GM12874 (cell line): Measurements from ENCODE around the gene GLRA3.

Source experiments
- CTCF ChIP-seq: IDR thresholded peaks from 2 replicates; pipeline ENCODE4 v1.5.1; 2011; ENCODE audit warnings: low read depth, mild to moderate bottlenecking, control low read depth, low read length, moderate library complexity; ENCODE audit not compliant: insufficient read depth

The GLRA3 gene

GRCh38 chr4:174828845-174829701, at the start of gene GLRA3:
GLRA3 (minus strand) TSS chr4:174829247; CDS start chr4:174828811, 436 bp downstream.
- TF ChIP-seq CTCF = no peak

GRCh38 chr4:174874898-174875297, 45.9 kb upstream of the GLRA3 start:
- no peak for TF ChIP-seq CTCF

- TF ChIP-seq CTCF = peak; percentile 27; the same call in 1 of the 2 replicates
Observed at GRCh38 chr4:174873931-174874330, 44.9 kb upstream of the GLRA3 start.

GRCh38 chr4:174871407-174871806, 42.4 kb upstream of the GLRA3 start:
- no peak for TF ChIP-seq CTCF

- TF ChIP-seq CTCF = no peak
Observed at GRCh38 chr4:174870311-174870710, 41.3 kb upstream of the GLRA3 start.

- no peak for TF ChIP-seq CTCF
Observed at GRCh38 chr4:174869339-174869738, 40.3 kb upstream of the GLRA3 start.

GRCh38 chr4:174867903-174868302, 38.9 kb upstream of the GLRA3 start:
- no peak for TF ChIP-seq CTCF
